Activated naive CD4-positive, alpha-beta T cell treated with anti-CD3 and anti-CD28 coated beads for 36 hours (primary cell): ENCODE data around the gene RPA4. TPM values are rescaled to one million over a fixed set of nuclear protein-coding genes. Genes with fewer than 3 reads are reported as not detected.

ENCODE experiments used
- CTCF ChIA-PET: fragments of 350-600 bp; sonication (Branson Sonifier 250); formaldehyde crosslinking; loops from one replicate; lab custom pipeline; 2021; ENCODE audit warnings: antibody characterized with exemption; lab: Charles Lee
- DNase-seq: peaks from one replicate; pipeline ENCODE4 v3.0.0-alpha.2; 2020
- H3K27ac Mint-ChIP-seq: one replicate; pipeline ENCODE4 v1.8.0; 2021; ENCODE audit warnings: mild to moderate bottlenecking, mixed read lengths
- H3K27me3 Mint-ChIP-seq: one replicate; pipeline ENCODE4 v1.8.0; 2021; ENCODE audit warnings: low read depth, mixed read lengths
- H3K36me3 Mint-ChIP-seq: one replicate; pipeline ENCODE4 v1.8.0; 2021; ENCODE audit warnings: low read depth, mixed read lengths
- H3K4me1 Mint-ChIP-seq: one replicate; pipeline ENCODE4 v1.8.0; 2021; ENCODE audit warnings: low read depth, mixed read lengths
- H3K4me3 Mint-ChIP-seq: one replicate; pipeline ENCODE4 v1.8.0; 2021; ENCODE audit warnings: mild to moderate bottlenecking, moderate library complexity, mixed read lengths
- H3K9me3 Mint-ChIP-seq: one replicate; pipeline ENCODE4 v1.8.0; 2021; ENCODE audit warnings: mixed read lengths
- intact Hi-C: fragments of 100-400 bp; cut with micrococcal nuclease; formaldehyde crosslinking; loops from one replicate; pipeline ENCODE4 v1.15.1; 2023
- total RNA-seq, 2 experiments: library from RNA; stranded (reverse); gene quantifications; one replicate each; pipeline ENCODE4 v1.2.3, GENCODE V29; 2021

The RPA4 gene
- total RNA-seq, 2 experiments from 2014 or later: 0.37 to 0.38 TPM

DNA sequence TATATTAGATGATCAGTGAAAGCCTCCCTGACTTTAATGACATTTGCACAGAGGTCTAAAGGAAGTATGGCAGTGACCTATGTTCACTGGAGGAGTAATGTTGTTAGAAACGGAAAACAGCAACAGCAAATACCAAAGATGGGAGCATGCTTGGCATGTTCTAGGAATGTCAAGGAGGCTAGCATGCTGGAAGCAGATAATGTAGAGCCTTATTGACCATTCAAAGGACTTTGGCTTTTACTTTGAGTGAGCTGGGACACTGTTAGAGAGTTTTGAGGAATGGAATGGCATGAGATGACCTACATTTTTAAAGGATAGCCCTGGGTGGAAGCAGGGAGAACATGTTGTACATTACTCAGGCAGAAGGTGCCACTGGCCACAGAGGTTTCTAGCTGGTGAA is 6.0 kb downstream of the RPA4 start:
- Mint-ChIP-seq H3K27me3 (no peaks in the 10 kb centered on the region), H3K4me3 (no peak overlapping the region), H3K9me3 (no peaks in the 10 kb centered on the region), H3K27ac (no peak overlapping the region), H3K36me3 (peaks cover 3% of the 10 kb centered on the region), H3K4me1 (no peaks in the 10 kb centered on the region)
- CTCF ChIA-PET: interaction anchor here (0.6 kb wide), 1 partner anchor 159 kb away, joined by 3 read pairs; no protein-coding TSS in a partner anchor
- no peak for DNase-seq
- intact Hi-C loops: no loop called here

DNA sequence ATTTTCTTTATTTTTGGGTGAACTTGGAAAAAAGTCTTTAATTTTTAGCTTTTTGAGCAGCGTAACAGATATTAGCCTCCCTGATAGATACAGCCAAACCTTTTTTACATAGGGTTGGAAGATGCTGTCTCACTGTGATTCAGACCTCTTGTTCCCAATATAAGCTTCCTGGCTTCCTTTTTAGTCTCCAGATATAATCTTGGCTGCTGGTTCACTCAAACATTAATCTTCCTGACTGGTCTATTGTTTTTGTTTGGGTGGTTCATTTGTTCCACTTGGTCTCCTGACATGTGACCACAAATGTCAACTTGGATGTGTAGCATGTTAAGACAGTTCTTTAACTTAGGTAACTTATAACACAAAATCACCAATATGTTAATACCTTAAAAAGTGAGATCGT is 23.0 kb downstream of the RPA4 start:
- H3K4me3 Mint-ChIP-seq: no peak overlapping the region

DNA sequence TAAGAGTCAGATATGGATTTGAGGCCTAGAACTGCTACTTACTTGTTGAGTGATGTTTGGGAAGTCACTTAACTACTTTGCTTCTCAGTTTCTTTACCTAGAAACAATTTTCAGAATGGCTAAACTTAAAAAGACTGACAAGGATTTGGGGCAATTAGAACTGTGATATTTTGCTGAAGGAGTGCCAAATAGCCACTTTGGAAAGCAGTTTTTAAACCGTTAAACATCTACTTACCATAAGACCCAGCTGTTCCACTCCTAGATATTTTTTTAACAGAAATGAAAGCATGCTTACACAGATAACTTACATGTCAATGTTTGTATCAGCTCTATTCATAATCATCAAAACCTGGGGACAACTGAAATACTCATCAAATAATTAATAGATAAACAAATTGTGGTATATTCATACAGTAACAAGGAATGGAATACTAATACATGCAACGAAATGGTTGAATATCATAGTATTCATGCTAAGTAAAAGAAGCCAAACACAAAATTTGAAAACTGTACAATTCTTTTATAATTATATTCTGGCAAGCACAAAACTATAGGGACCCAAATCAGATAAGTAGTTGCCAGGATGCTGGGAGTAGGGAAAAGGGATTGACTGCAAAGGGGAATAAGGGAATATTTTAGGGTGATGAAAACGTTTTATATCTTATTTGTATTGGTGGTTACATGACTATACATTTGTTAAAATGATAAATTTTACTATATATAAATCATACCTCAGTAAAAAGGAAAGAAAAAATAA is 24.0 kb downstream of the RPA4 start:
- intact Hi-C loops: no loop called here
- DNase-seq: no peak
- H3K9me3 Mint-ChIP-seq: no peaks in the 10 kb centered on the region
- no peak overlapping the region for H3K4me3 Mint-ChIP-seq
- no peaks in the 10 kb centered on the region for H3K36me3 Mint-ChIP-seq
- H3K27ac Mint-ChIP-seq: no peak overlapping the region
- CTCF ChIA-PET: no interaction called here
- no peaks in the 10 kb centered on the region for H3K4me1 Mint-ChIP-seq
- H3K27me3 Mint-ChIP-seq: no peaks in the 10 kb centered on the region

More for the DNA sequence above, 23.0 kb downstream of the RPA4 start:
- Mint-ChIP-seq H3K27ac (no peak overlapping the region), H3K4me1 (no peaks in the 10 kb centered on the region), H3K27me3 (no peaks in the 10 kb centered on the region), H3K9me3 (no peaks in the 10 kb centered on the region), H3K36me3 (no peaks in the 10 kb centered on the region)
- intact Hi-C loops: no loop called here
- DNase-seq: no peak
- CTCF ChIA-PET: no interaction called here

DNA sequence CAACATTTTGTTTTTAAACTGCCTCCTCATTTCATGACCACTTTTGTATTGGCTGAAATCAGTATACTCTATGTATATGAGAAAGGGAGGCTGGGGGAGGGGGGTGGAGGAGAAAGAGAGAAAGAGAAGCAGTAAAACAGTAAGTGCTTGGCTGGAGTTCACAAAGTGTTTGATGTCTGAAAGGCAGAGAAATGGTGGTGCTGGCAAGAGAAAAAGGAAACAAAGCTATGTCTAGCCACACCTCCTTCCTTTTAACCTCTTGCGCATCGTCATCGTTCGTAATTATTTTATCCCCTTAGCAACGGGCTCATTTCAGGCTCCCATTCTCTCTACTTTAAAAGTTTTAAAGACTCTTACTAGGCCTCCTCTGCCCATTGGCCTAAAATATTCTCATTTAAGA is 25.6 kb downstream of the RPA4 start:
- no peak overlapping the region for H3K27ac Mint-ChIP-seq
- no peaks in the 10 kb centered on the region for H3K9me3 Mint-ChIP-seq
- no peaks in the 10 kb centered on the region for H3K36me3 Mint-ChIP-seq
- DNase-seq: no peak
- H3K4me1 Mint-ChIP-seq: no peaks in the 10 kb centered on the region
- H3K4me3 Mint-ChIP-seq: no peak overlapping the region
- intact Hi-C loops: no loop called here
- H3K27me3 Mint-ChIP-seq: no peaks in the 10 kb centered on the region
- CTCF ChIA-PET: no interaction called here

DNA sequence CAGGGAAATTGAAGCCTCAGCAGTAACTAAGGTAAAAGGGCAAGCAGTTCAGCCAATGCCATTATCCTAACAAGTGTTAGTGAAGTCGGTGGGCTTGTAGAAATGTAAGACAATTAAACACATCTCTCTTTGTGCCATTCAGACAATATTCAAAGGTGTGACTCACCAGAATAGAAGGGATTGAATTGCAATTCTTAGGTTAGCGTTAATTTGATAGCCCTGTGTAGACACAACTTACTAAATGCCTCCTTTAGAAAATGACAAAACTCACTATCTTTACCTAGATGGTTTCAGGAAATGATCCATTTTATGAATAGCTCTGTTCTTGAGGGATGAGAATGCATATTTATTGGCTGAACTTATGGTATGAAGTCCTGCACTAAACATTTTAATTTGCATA is 35.2 kb downstream of the RPA4 start:
- H3K36me3 Mint-ChIP-seq: peaks cover 5% of the 10 kb centered on the region
- CTCF ChIA-PET: no interaction called here
- H3K27me3 Mint-ChIP-seq: no peaks in the 10 kb centered on the region
- H3K4me1 Mint-ChIP-seq: no peaks in the 10 kb centered on the region
- no peak overlapping the region for H3K4me3 Mint-ChIP-seq
- intact Hi-C loops: no loop called here
- no peak overlapping the region for H3K27ac Mint-ChIP-seq
- DNase-seq: no peak
- no peaks in the 10 kb centered on the region for H3K9me3 Mint-ChIP-seq

DNA sequence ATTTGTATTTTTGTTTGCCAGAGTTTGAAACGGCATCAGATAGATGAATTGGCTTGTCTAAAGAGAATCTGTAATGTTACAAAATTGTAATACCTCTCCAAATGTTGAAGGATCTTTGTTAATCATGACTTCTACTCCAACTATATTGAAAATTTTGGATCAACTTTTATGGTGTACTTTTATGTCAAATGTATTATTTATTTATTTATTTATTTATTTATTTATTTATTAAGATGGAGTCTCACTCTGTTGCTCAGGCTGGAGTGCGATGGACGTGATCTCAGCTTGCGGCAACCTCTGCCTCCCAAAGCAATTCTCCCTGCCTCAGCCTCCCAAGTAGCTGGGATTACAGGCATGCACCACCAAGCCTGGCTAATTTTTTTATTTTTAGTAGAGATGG is 36.0 kb downstream of the RPA4 start:
- H3K4me1 Mint-ChIP-seq: no peaks in the 10 kb centered on the region
- H3K9me3 Mint-ChIP-seq: no peaks in the 10 kb centered on the region
- peaks cover 5% of the 10 kb centered on the region for H3K36me3 Mint-ChIP-seq
- no peaks in the 10 kb centered on the region for H3K27me3 Mint-ChIP-seq
- DNase-seq: no peak
- intact Hi-C loops: no loop called here
- H3K4me3 Mint-ChIP-seq: no peak overlapping the region
- CTCF ChIA-PET: no interaction called here
- H3K27ac Mint-ChIP-seq: no peak overlapping the region

DNA sequence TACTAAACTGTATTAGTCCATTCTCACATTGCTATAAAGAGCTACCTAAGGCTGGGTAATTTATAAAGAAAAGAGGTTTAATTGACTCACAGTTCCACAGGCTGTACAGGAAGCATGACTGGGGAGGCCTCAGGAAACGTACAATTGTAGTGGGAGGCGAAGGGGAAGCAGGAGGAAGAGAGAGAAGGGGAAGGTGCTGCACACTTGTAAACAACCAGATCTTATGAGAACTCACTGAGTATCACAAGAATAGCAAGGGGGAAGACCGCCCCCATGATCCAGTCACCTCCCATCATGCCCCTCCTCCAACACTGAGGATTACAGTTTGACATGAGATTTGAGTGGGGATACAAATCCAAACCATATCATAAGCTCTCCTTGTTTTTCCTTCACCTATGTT is 40.9 kb downstream of the RPA4 start:
- Mint-ChIP-seq H3K4me3 (no peak overlapping the region), H3K27ac (no peak overlapping the region), H3K9me3 (no peaks in the 10 kb centered on the region), H3K27me3 (no peaks in the 10 kb centered on the region), H3K4me1 (no peaks in the 10 kb centered on the region), H3K36me3 (peaks cover 9% of the 10 kb centered on the region)
- CTCF ChIA-PET: no interaction called here
- no peak for DNase-seq
- intact Hi-C loops: no loop called here

DNA sequence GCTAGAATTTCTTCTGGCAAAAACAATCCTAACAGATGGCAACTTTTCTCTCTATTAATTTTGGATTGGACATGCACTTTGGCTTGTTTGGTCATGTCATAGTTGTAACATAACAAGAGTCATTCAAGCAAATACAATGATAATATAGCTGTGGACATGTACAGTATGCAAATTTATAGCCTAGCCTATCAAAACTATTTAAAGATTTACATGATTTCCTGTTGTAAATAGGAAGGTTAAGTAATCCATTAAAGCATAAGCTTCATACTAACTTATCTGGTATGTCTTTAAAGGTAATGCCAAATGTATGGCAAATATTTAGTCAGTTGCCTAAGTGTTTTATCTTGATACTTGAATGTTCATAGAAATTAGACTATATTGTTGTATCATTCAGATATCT is 45.3 kb downstream of the RPA4 start:
- H3K9me3 Mint-ChIP-seq: no peaks in the 10 kb centered on the region
- H3K27ac Mint-ChIP-seq: no peak overlapping the region
- no peaks in the 10 kb centered on the region for H3K27me3 Mint-ChIP-seq
- intact Hi-C loops: no loop called here
- H3K4me1 Mint-ChIP-seq: no peaks in the 10 kb centered on the region
- CTCF ChIA-PET: no interaction called here
- DNase-seq: no peak
- H3K4me3 Mint-ChIP-seq: no peak overlapping the region
- H3K36me3 Mint-ChIP-seq: peaks cover 4% of the 10 kb centered on the region

Other genes with a start within 250 kb of the RPA4 start
- gene DIAPH2, start 199.1 kb upstream of the RPA4 start, total RNA-seq: 1 to 10 TPM; 9.3 to 9.4 TPM